ENCODE data around the gene FBXO41.

DNA sequence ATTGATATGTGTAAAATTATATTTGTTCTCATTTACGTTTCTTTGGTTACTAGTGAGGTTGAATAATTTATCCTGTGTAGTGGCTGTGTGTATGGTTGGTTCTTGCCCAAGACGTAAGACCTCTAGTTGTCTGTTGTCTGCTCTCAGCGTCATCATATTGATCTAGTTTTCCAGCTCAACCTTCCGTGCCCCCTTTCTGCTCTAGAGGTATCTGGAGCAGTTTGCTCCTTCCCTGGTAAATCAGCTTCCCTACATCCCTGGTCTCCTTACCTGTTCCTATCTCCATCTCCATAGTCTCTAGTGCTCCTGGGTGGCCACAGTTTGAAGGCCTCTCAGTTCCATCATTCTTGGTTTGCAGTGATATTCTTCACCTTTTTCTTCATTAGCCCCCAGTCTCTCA lies 69.0 kb downstream of the FBXO41 start:
- no peak for TF ChIP-seq CTCF (IDR thresholded peaks at IDR 0.05)
- TF ChIP-seq EP300 (IDR thresholded peaks at IDR 0.05) = no peak
